GM19455 (cell line): Measurements from ENCODE around the gene ZBTB16.

Experiments
- ATAC-seq: cut with Tn5 transposase; IDR thresholded peaks from one replicate; pipeline ENCODE4 v1.9.1; 2021; ENCODE audit not compliant: unreplicated experiment

The ZBTB16 gene

DNA sequence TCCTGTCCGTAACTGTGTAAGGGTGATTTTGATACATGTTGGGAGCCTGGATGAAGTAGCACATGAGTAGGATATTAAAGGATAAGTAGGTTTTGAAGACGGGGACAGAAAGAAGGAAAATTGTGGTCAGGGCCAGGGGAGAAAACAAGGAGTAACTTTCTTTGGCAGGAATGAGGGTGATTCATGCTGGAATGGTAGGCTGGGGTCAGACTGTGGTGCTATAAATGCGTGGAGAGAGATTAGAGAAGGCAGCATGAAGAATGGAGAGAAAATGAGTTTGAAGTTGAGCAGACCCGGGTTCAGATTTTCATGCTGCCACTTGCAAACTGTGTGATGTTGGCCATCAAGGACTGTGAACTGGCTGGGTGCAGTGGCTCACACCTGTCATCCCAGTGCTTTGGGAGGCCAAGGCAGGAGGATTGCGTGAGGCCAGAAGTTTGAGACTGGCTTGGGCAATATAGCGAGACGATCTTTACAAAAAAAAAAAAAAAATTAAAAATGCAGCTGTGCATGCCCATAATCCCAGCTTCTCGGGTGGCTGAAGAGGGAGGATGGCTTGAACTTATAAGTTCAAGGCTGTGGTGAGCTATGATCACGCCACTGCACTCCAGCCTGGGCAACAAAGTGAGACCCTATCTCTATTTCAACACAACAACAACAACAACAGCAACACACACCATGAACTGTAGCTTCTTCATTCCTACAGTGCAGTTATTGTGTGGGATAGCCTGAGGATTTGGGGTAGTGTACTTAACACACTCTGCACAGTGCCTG, 22.3 kb downstream of the ZBTB16 start:
- ATAC-seq, result no peak

DNA sequence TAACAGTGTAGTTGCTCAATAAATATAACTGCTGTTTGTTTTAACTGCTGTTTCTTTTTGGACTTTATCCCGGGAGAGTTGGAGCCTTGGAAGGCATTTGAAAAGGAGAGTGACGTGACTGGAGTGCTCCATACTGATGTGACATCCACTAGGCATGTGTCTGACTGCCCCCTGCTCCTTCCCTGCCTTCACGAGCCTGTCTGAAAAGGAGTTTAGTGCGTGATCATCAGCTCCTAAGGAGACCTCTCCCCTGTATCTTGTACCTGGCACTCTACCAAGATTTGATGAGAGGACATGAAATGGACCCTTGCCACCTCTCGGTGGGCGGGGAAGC, 22.9 kb downstream of the ZBTB16 start:
- ATAC-seq, result no peak

DNA sequence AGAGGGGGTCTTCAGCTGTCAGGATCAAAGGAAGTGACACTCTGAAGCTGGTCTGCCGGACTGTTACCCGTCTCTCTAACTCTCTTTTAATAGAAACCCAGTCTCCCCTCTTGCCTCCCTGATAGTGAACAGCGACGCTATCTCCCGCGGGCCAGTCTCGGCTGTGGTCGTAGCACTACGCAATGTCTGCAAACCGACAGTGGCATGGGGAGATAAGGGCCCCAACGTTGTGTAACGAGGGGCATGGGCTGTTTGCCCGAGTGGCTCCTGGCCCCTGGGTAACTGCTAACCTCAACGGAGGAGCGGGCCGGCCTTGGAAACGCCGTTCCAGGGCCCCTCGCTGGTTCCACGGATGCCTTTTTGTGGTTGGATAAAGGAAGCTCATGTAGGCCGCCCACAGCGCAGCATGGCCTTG, 23.3 kb downstream of the ZBTB16 start:
- ATAC-seq, result no peak

DNA sequence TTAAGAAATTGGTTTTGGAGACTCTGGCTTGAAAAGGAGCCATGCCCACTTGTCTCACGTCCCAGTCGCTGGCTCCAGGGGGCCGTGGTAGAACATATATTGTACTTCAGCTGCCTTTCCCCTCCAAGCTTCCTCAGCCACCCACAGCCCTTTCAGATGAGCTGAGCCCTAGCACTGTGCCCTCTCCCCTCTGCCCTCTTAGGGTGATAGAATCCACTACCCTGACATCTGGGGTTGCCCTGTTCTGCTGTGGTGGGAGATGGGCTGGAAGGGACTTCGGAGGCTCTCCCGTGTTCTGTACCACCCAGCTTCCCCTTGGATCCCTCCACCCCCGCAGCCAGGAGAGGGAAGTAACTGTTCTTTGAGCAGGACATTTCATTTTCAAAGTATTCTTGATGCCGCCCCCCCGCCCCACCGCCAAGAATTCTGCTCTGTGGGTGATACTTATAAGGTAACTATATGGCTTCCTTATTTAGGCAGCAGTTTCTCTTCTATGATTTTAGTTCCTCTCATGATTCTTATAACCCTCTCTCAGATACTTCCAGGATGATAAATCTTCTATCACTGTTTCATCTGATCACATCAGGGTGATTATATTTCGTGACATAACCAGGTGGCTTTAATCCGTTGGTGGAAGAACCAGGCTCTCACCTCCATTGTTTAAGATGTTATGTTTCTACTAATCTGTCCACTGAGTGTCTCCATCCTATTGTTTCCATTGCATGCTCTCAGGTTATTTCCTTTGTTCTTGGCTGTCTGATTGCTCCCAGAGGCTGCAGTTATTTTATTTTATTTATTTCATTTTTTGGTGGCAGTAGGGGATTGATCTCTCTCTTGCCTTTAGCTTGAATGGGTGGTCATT, 24.1 kb downstream of the ZBTB16 start:
- ATAC-seq, result no peak

DNA sequence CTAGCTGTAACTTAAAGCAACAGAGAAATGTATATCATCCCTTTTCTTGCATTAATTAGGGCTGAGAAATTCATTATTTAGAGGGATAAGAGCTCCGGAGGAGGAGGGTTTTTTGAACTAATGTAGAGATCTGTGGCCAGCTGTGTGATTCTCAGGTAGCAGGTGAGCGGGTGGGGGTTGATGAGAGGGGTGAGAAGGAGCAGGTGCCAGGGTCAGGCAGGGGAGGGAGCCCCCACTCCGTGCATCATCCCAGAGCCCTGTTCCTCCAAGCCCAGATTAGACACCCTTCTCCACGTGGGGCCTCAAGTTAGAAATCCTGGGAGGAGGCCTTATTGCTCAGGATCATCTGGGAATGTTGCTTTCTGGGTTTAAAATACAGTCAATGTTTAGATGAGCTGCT, 24.9 kb downstream of the ZBTB16 start:
- ATAC-seq, result no peak

DNA sequence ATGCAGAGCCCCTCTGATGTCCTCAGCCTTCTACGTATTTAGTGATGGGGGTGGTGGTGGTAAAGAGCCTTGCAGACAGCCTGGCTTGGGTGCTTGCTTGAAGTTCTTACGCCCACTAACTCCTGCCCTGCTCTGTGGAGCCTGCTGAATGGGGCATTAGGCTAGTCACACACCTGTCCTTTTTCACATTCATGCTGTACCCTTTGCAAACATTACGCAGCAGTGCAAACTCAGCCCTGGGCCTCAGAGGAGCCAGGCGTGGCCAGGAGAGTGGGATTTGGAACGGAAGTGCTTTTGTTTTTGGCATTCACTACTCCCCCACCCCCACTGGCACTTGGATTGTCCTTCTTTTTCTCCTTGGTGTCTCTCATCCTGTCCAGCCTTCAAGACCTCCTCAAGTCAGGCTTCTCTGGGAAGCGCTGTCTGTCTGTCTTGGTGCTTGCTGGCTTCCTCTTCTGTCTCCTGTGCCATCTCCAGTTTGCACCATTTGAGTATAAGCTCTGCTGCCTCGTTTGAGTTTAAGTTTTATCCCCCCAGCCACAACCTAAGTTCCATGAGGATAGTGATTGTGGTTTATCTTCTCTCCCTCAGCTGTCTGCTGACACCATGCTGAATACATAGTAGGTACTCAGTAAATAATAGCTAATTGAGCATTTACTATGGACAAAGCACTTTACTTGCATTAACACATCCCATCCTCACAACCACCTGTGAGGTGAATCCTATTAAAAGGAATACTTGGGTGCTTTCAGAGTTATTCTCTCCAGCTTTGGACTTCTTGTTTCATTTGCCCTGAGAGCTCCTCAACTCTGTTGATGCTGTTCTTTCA, 26.7 kb downstream of the ZBTB16 start:
- no peak for ATAC-seq

DNA sequence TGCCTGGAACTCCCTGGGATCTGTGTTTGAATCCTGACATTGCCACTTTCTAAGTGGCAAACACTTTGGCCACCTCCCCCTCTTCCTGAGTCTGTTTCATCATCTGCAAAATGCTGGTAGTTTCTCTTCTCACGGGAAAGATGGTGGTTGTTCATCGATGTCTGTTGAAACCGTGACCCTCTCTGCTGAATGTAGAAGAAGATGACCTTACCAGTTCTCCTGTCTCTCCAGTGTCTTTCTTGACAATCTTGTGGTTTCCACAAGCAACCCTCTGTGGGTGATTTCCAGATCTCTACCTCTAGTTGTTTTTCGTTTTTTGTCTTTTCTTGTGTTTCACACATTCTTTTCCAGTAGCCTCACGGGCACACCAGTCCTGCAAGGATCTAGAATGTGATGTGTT, 27.5 kb downstream of the ZBTB16 start:
- ATAC-seq, result no peak

DNA sequence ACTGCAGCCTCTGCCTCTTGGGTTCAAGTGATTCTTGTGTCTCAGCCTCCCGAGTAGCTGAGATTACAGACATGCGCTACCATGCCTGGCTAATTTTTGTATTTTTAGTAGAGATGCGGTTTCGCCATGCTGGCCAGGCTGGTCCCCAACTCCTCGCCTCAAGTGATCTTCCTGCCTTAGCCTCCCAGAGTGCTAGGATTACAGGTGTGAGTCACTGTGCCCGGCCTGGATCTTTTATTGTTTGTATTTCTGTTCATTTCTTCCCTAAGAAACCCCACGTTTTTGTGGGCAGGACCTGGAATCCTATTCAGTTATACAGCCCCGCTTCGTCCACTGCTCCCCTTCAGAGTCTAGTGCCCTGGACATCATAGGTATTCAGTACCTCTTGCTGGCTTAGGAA, 28.7 kb downstream of the ZBTB16 start:
- no peak for ATAC-seq

DNA sequence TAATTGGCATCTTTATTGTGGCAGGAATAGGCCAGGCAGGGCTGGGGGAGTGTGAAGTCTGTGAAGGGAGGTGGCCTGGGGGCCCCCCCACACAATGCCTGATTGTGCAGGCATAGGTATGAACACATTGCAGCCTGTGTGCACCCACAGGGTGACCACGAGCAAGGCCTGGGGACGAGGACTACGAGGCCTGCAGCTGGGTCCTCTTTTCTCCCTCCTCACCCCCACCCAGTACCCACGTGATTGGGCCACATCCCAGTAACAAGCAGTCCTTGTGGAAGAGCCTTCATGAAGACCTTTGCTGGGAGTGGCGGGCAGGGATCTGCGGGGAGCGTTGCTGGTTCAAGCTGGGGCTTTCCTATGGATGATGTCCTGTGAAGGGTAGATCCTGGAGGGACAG, 29.3 kb downstream of the ZBTB16 start:
- no peak for ATAC-seq

DNA sequence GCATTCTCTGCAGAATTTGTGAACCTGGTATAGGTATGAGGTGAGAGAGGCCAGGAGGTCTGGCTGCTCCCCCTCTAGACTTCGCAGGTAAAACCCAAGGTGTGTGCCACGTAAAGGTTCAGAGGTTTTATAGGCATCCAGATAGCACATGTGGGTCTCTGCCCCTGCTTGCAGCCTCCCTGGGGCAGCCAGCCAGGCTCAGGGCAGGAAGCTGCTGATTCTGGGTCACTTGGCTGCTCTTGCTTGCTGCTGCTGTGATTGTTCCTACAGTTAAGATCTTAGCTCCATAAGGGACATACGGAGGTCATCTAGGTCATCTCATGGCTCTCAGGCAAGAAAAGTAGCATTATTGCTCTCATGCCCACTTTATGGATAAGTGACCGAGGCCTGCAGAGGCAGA, 30.2 kb downstream of the ZBTB16 start:
- ATAC-seq, result no peak

DNA sequence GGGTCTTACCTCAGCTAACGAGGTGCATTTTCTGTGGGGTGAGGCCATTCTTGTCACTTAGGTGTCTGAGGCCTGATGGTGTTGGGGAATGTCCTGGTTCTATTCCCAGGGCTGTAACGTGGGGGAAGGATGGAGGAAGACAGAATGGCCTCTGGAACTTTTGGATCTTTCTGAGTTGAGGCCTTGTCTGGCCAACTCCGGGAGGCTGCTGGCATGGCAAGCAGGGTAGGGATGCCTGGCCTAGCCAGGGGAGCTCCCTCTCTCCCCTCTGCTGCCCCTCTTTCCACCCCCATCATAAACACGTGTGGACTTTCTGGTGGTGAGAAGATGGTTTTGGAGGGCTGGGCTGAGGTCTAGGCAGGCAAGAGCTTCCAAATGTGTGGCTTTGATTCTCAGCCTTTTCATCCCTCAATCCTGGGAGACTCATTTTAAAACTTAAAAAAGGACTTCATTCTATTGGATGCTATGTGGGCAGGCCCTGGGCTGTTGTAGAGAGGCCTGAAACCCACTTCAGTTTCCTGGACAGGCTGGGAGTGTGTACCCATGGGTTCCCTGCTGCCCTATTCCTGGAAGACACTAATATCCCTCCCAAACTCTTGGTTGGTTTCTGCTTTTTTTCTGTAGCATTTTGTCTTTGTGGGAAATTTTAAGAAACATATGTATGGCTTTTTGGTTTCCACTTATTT, 30.9 kb downstream of the ZBTB16 start:
- no peak for ATAC-seq

DNA sequence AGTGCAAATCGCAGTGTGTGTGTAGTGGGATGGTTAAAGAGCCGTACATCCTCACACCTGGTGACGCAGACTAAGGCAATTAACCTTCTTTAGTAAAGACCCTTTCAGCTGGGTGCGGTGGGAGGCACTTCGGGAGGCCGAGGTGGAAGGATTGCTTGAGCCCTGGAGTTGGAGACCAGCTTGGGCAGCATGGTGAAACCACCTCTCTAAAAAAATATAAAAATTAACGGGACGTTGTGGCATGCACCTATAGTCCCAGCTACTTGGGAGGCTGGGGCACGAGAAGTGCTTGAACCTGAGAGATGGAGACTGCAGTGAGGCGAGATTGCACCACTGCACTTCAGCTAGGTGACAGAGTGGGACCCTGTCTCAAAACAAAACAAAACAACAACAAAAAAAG, 31.5 kb downstream of the ZBTB16 start:
- ATAC-seq, result no peak

DNA sequence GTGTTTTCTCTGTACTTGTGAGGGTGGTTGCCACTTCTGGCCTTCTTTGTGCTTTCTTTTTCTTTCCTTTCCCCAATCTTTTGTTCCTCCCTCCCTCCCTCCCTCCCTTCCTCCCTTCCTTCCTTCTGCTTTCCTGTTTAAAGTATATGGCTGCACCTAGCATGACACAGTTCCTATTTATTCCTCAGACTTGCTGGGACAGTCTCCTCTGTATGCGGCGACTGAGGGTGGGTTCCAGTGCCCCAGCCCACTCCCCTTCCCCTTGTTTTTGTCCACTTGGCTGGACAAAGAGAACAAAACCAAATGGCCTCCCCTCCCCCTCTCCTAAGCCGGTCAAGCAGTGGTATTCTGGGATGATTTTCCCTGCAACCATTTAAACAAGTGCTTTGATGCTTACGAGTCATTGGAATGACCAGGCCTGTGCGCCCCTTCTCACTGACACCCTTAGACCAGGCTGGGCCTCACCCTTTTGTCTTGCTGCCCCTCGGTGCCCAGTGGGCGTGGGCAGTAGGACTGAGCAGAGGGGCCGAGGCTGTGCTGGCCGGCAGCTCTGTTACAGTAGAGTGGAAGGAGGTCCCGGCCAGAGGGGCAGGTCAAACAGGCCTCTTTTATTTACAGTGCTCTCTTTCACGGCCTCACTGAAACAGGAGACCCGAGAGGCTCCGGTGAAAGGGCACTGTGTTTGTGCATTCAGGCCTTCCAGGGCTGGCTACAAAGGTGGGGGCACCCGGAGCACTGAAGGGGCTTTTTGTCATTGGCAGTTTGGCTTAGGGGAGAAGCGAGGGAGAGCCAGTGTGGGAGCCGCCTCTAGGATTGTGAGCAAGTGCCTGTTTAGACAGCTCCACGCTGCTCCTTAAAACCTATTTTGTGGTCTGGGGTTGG, 32.2 kb downstream of the ZBTB16 start:
- no peak for ATAC-seq

DNA sequence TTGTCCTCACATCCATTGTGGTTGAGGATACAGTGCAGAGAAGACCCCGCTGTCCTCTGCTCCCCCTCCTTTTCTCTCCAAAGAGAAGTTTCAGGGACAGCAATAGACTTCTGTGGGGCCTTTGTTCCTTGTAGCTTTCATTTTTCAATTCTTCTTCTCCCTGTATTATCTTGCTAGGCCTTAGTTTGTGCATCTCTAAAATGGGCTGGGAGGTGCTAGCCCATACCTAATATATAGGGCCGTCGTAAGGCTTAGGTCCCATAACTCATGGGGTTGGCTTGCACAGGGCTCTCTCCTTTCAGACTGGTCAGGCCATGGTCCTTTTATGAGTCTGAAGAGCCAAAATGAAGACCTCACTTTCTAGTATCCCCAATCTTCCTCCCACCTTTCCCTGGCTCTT, 33.0 kb downstream of the ZBTB16 start:
- ATAC-seq, result no peak

DNA sequence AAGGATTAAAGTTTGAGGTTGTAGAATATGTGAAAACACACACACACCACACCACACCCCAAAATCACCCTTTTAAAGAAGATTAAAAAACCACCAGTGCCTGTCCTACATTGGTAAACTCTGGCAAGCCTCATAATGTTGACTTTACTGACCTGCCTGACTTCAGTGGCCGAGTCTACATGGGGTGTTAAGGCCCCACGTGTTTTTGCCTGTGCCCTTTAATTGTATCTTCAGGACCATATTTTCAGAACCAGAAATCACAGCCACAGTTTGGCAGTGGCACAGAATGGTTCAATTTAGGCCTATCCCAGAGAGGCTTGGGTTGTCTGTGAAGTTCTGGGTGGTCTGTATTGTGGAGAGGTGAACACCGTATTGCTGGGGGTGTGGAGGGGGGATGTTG, 33.4 kb downstream of the ZBTB16 start:
- ATAC-seq, result no peak

DNA sequence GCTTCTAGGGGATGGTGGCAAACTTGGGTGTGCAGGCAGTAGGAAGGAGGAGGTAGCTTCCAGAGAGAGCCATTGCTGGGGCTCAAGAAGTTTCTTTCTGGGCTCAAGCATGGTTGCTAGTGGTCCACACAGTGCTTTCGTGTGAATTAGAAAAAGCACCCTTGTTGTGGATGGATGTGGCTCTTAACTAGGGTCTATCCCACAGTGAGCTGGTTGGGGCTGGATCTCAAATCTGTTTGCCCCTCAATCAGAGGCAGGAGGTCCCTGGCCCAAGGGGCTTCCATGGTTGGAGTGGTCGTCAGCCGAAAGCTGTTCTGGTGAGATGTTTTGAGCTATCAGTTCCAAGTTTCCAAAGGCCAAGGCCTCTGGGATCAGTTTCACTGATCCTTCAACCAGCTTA, 35.0 kb downstream of the ZBTB16 start:
- ATAC-seq, result no peak

DNA sequence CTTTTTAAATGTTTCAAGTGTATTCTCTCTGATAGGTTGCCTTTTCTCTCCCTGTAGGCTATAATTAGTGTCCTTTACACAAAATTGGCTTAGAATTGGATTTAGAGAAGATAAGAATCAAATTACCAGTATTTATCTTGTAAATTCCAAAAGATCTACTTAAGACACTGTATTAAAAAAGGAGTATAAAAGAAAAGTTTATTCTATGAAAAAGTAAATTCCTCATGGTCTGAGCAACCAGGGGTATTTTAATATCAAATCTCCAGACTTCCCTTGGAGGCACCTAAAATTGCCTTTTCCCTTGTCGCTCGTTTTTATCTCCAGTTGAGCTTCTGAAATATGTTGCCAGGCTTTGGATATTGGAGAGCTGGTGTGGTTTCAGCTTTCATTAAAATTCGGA, 36.4 kb downstream of the ZBTB16 start:
- ATAC-seq, result no peak

DNA sequence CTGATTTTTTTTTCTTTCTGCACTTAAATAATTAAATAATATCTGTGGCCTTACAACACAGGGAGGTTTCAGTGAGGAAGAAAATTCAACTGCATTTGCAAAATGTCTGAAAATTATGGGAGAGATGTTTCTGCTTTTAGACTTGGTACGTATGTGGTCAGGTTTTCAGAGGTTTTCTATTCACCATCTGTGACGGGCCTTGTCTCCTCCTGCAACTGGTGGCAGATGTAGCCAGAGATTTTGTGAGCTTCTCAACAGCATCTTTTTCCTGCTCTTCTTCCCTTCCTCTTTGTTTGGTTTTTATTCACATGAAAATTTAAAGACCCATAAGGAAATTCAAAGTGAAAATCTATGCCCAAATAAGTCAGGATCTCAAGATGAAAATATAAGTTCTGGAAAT, 38.3 kb downstream of the ZBTB16 start:
- no peak for ATAC-seq

DNA sequence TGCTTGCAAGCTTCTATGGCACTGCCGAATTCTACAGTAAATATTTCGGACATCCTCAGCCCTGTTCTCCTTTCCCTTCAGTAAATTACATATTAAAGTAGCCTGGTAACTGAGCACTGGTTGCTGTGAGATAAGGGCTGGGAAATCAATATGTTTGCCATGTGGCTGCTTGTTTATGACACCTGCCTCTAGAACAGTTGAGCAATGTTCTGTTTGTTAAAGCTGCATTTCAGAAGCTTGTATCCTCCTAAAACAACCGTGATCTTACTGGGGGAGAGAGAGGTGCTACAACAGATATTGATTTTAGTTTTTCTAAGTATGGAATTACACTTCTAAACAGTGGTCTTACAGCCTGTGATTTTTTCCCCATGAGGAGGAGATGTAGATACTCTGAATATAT, 39.4 kb downstream of the ZBTB16 start:
- ATAC-seq, result no peak
